T47D (cell line): ENCODE measurements around the gene RUSF1.

Experiments used
- DNase-seq, 2 experiments: peaks; one replicate each; pipeline versions ENCODE4 v3.0.0 to v3.0.0-alpha.2; 2011 to 2012; ENCODE audit warnings: low read depth in 1 of 2, low spot score in 1 of 2
- JUND ChIP-seq: IDR thresholded peaks from 2 replicates; pipeline ENCODE4 v1.6.1; 2012; ENCODE audit warnings: low read depth
- in situ Hi-C: cut with HindIII; loops from 2 replicates; pipeline ENCODE4 v1.10.0; 2016; ENCODE audit warnings: low sequenced_read_pairs, low pct_unique_long_range_greater_than_20kb

RUSF1 gene

DNA sequence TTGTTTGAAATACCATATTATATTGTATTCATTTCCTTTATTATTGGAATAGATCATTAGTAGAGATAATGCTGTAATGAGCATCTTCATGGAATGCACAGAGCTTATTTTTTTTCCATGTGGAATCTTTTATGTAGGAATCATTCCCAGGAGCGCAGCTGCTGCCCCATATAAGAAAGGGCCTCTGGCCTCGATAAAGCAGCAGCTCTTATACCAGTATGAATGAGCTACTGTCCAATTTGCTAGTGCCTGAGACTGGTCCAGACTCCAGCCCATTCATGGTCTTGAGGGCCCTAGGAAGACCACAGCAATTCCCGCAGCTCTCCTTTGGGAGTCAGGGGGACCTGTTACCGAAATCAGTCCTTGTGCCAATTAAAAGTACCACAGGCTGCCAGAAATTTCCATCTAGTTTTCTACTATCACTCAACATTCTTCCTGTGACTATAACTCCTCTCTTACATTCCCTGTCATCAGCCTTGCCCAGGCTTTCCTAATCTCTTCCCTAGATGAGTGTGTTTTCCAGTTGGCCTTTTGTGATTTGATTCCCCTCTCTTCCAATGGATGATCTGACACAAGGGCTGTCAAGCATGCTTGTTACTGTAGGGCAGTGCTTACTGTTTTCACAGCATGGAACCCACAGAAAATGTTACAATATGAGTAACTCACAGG, 67.5 kb downstream of the RUSF1 start:
- no peak for TF ChIP-seq JUND
- in situ Hi-C loops: no loop called here
- DNase-seq: no peak

DNA sequence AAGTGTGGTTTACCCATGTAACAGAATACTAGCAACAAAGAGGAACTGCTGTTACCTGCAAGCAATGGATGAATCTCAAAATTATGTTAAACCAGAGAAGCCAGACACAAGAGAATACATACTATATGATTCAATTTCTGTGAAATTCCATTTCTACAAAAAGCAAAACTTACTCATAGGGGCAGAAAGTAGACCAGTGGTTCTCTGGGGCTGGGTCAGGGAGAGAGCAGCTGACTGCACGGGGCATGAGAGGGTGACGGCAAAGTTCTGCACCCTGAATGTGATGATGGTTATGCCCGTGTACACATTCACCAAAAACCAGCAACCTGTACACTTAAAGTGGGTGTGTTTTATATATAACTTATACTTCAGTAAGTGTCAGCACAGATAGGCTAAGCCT, 68.7 kb downstream of the RUSF1 start:
- in situ Hi-C loops: no loop called here
- no peak for TF ChIP-seq JUND
- no peak for DNase-seq
